NCI-H2081 treated with DMSO at 0.1 percent for 48 hours (cell line): ENCODE data around the gene GBX2.

Experiments
- DNase-seq: peaks from one replicate; lab custom pipeline; 2025; lab: John Stamatoyannopoulos, UW

Gene GBX2

GRCh38 chr2:236180831-236181453 is 12.8 kb upstream of the GBX2 start:
- peak; percentile 31 for DNase-seq

- no peak for DNase-seq
Measured at GRCh38 chr2:236180076-236180816, 12.1 kb upstream of the GBX2 start.

- DNase-seq: no peak
Measured at GRCh38 chr2:236179236-236180075, 11.3 kb upstream of the GBX2 start.

- DNase-seq: no peak
Measured at GRCh38 chr2:236178890-236179235, 10.7 kb upstream of the GBX2 start.

- DNase-seq: no peak
Measured at GRCh38 chr2:236177967-236178889, 10.0 kb upstream of the GBX2 start.

GRCh38 chr2:236177604-236177966 is 9.4 kb upstream of the GBX2 start:
- DNase-seq: no peak

- DNase-seq: no peak
Measured at GRCh38 chr2:236176951-236177350, 8.8 kb upstream of the GBX2 start.

GRCh38 chr2:236176417-236176816 is 8.2 kb upstream of the GBX2 start:
- DNase-seq: no peak

- DNase-seq: no peak
Measured at GRCh38 chr2:236175548-236176150, 7.5 kb upstream of the GBX2 start.

- DNase-seq: no peak
Measured at GRCh38 chr2:236173729-236174607, 5.8 kb upstream of the GBX2 start.

- DNase-seq: no peak
Measured at GRCh38 chr2:236173036-236173728, 5.0 kb upstream of the GBX2 start.

GRCh38 chr2:236172255-236173035 is 4.3 kb upstream of the GBX2 start:
- DNase-seq: no peak

GRCh38 chr2:236171680-236172254 is 3.6 kb upstream of the GBX2 start:
- no peak for DNase-seq

GRCh38 chr2:236171181-236171679 is 3.0 kb upstream of the GBX2 start:
- no peak for DNase-seq

- DNase-seq: no peak
Measured at GRCh38 chr2:236170590-236171165, 2.5 kb upstream of the GBX2 start.

- no peak for DNase-seq
Measured at GRCh38 chr2:236169741-236170589, 1.8 kb upstream of the GBX2 start.

GRCh38 chr2:236169151-236169721 is 1.1 kb upstream of the GBX2 start:
- no peak for DNase-seq
